PFSK-1 (cell line): ENCODE data around the gene TRAPPC3L.

Experiments used
- POLR2AphosphoS5 ChIP-seq: IDR thresholded peaks from 2 replicates; pipeline ENCODE4 v1.6.1; 2012; ENCODE audit warnings: low read depth, mild to moderate bottlenecking, control low read depth, low read length, moderate library complexity
- TAF1 ChIP-seq: IDR thresholded peaks from 2 replicates; pipeline ENCODE4 v1.6.1; 2012; ENCODE audit warnings: low read length, control low read depth, borderline replicate concordance; ENCODE audit not compliant: insufficient read depth
- TF ChIP-seq, protein P1 (sequence below), 2 experiments: IDR thresholded peaks; 2 replicates each; pipeline versions ENCODE4 v1.6.1 to v1.8.0; 2011 to 2012; ENCODE audit warnings: low read depth in 2 of 2, low read length in 2 of 2, control low read depth in 1 of 2, inconsistent platforms in 1 of 2, mild to moderate bottlenecking in 1 of 2, moderate library complexity in 1 of 2; ENCODE audit not compliant: insufficient read depth in 1 of 2

DNA sequence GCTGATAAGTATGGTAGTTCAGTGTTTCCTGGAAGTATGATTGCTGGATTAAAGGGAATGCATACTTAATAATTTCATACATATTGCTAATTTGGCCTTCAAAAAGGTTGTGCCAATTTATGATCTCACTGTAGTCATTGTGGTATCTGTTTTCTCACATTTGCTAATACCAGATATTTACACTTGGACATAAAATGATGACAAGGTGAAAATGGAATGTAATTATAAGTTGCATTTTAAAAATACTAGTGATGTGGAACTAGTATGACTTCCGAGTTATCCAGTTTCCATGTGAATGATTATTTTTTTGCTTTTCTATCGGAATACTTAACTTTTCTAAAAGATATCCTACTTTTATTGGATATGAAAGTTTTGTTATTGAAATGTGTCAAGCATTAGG is 41.3 kb upstream of the TRAPPC3L start:
- TF ChIP-seq, protein P1, sequence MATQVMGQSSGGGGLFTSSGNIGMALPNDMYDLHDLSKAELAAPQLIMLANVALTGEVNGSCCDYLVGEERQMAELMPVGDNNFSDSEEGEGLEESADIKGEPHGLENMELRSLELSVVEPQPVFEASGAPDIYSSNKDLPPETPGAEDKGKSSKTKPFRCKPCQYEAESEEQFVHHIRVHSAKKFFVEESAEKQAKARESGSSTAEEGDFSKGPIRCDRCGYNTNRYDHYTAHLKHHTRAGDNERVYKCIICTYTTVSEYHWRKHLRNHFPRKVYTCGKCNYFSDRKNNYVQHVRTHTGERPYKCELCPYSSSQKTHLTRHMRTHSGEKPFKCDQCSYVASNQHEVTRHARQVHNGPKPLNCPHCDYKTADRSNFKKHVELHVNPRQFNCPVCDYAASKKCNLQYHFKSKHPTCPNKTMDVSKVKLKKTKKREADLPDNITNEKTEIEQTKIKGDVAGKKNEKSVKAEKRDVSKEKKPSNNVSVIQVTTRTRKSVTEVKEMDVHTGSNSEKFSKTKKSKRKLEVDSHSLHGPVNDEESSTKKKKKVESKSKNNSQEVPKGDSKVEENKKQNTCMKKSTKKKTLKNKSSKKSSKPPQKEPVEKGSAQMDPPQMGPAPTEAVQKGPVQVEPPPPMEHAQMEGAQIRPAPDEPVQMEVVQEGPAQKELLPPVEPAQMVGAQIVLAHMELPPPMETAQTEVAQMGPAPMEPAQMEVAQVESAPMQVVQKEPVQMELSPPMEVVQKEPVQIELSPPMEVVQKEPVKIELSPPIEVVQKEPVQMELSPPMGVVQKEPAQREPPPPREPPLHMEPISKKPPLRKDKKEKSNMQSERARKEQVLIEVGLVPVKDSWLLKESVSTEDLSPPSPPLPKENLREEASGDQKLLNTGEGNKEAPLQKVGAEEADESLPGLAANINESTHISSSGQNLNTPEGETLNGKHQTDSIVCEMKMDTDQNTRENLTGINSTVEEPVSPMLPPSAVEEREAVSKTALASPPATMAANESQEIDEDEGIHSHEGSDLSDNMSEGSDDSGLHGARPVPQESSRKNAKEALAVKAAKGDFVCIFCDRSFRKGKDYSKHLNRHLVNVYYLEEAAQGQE (IDR thresholded peaks at IDR 0.05; ENCODE audit: insufficient read depth in 1 of 2, low read depth in 2 of 2, low read length in 2 of 2) = no peak
- TF ChIP-seq POLR2AphosphoS5 = no peak
- TF ChIP-seq TAF1 = no peak
